Ishikawa (cell line): Measurements from ENCODE around the gene EDN2.
A peak's percentile ranks its signal among the peaks of the same experiment; 100 is the strongest.

Experiments used
- CEBPB ChIP-seq: IDR thresholded peaks from 2 replicates; pipeline ENCODE4 v1.6.1; 2012
- CREB1 ChIP-seq: IDR thresholded peaks from 2 replicates; pipeline ENCODE4 v1.6.1; 2012; ENCODE audit warnings: low read depth
- EGR1 ChIP-seq: IDR thresholded peaks from 2 replicates; pipeline ENCODE4 v1.6.1; 2012
- EP300 ChIP-seq: IDR thresholded peaks from 2 replicates; pipeline ENCODE4 v1.6.1; 2012; ENCODE audit warnings: borderline replicate concordance
- FOXM1 ChIP-seq: IDR thresholded peaks from 2 replicates; pipeline ENCODE4 v1.6.1; 2012; ENCODE audit warnings: low read depth, borderline replicate concordance
- NFIC ChIP-seq: IDR thresholded peaks from 2 replicates; pipeline ENCODE4 v1.6.1; 2012
- RAD21 ChIP-seq: IDR thresholded peaks from 2 replicates; pipeline ENCODE4 v1.6.1; 2012; ENCODE audit warnings: low read depth
- TAF1 ChIP-seq: IDR thresholded peaks from 2 replicates; pipeline ENCODE4 v1.6.1; 2012; ENCODE audit warnings: low read depth, mild to moderate bottlenecking
- TCF12 ChIP-seq: IDR thresholded peaks from 2 replicates; pipeline ENCODE4 v1.6.1; 2012; ENCODE audit warnings: low read depth
- TEAD4 ChIP-seq: IDR thresholded peaks from 2 replicates; pipeline ENCODE4 v1.6.1; 2012
- YY1 ChIP-seq: IDR thresholded peaks from 2 replicates; pipeline ENCODE4 v1.6.1; 2012; ENCODE audit warnings: low read depth
- ZBTB7A ChIP-seq: IDR thresholded peaks from 2 replicates; pipeline ENCODE4 v1.6.1; 2012; ENCODE audit warnings: low read depth
- TF ChIP-seq, protein P1 (sequence below): IDR thresholded peaks from 2 replicates; pipeline ENCODE4 v1.6.1; 2012
- TF ChIP-seq, protein P2 (sequence below): IDR thresholded peaks from 2 replicates; pipeline ENCODE4 v1.6.1; 2012
- TF ChIP-seq, protein P3 (sequence below): IDR thresholded peaks from 2 replicates; pipeline ENCODE4 v1.6.1; 2012; ENCODE audit warnings: low read depth, mild to moderate bottlenecking

The EDN2 gene

DNA sequence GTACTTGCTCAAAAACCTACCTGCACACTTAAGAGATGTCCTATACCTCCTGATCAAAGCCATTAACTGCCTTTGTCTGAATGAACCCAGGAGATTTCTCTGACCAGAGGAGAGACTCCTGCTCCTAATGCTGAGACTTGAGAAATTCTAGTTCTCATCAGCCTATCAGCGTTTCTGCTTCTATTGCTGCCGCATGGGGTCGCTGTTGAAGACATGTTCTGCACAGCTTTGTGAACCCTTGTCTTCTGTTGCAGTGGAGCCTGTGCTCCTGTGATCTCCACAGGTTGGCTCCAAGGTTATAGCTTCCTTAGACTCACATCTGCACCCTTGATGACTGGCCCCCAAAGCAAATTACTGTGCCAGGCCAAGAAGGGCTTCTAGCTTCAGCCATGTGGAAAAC is 40.2 kb downstream of the EDN2 start:
- TF ChIP-seq FOXM1 (no peak), NFIC (no peak), CREB1 (no peak), RAD21 (peak; percentile 26; the same call in 1 of the 2 replicates)
- TF ChIP-seq, protein P1, sequence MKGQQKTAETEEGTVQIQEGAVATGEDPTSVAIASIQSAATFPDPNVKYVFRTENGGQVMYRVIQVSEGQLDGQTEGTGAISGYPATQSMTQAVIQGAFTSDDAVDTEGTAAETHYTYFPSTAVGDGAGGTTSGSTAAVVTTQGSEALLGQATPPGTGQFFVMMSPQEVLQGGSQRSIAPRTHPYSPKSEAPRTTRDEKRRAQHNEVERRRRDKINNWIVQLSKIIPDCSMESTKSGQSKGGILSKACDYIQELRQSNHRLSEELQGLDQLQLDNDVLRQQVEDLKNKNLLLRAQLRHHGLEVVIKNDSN = no peak
- TF ChIP-seq, protein P2, sequence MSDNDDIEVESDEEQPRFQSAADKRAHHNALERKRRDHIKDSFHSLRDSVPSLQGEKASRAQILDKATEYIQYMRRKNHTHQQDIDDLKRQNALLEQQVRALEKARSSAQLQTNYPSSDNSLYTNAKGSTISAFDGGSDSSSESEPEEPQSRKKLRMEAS = no peak

DNA sequence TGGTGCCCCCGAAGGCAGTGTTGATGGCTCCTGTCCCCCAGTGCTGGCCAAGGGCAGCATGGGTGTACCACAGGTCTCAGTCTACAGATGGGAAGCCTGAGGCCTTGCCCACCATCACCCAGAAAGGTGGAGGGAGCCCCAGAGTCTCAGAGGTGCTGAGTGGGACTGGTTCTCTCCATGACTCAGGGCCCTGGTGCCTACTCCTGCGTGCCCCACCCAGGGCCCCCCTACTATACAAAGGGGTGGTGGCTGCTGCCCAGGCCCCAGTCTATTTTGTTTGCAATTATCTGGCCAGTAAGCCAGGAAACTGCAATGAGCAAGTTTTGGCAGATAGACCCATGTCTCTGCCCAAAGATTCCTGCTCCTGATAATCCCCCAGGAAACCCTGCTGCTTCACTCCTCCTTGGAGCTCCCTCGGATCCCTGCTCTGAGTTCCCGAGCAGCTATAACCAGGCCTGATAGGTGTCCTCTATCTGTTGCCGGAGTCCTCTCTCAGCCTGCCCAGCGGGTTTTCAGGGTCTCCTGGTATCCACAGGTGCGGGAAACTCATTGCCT is 41.7 kb downstream of the EDN2 start:
- TF ChIP-seq CEBPB (no peak), TCF12 (no peak), TEAD4 (no peak), EGR1 (no peak)

DNA sequence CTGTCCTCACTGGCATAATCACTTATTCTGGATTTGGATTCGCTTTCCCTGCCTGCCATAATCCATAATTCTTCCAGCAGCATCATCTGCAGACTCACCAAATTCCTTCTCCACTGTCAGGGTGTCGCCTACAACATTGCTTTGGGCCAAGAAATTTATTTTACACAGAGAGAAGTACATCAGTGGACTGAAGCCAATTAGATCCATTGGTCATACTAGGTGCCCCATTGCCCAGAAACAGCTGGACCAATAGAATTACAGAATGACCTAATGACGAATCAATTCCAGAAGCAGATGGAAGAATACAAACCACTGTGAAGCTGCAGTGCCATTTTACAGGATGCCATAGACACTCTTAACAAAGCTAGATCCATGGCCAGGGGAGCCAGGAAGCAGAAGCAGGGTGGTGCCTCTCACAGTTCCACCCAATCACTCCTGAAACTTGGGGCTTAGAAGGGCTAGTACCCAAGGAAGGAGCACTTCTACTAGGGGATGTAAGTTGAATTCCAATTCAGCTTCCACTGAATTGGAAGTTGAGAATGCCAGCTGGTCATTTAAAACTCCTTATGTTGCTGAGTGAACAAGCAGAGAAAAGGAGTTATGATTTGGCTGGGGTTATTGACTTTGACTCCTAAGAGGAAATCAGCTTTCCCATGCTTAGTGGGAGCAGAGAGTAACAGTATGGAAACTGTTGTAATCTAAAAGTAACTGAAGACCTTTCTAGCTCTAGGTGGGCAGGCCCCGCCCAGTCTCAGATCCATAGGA is 44.0 kb downstream of the EDN2 start:
- TF ChIP-seq RAD21 = no peak
- no peak for TF ChIP-seq EGR1
- TF ChIP-seq, protein P2 = no peak
- TF ChIP-seq, protein P1 = no peak

DNA sequence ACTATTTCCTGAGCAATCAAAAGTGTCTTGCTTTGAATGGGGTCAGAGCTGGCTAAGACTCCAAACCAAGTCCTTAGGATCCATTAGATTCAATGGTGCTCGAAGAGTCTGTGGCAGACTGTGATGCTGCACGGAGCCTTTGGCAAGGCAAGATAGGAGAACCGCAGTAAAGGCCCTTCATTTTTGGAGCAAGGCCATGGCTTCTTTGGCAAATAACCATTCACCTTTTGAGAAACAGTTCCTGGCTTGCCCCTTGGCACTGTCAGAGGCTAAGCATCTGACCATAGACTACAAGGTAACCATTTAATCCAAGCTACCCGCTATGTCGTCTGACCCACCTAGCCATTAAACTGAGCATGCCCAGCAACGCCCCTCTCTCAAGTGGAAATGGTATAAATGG is 45.2 kb downstream of the EDN2 start:
- TF ChIP-seq CREB1 (no peak), TEAD4 (no peak)

DNA sequence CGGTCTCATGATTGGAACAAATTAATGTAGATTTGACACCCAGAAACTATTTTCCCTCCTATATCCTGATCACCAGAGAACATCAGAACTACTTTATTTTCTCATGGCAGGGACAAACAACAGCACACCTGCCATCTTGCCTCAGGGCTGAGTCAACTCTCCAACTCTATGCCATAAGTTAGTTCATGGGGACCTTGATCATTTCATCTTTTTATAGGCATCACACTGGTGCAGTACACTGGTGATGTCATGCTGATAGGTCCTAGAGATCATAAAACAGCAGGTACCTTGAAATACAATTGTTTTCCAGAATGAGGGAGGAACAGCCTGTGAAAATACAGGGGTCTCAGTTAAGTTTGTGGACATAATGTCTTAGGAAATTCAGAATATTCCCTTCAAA is 45.8 kb downstream of the EDN2 start:
- no peak for TF ChIP-seq TEAD4
- no peak for TF ChIP-seq FOXM1
- TF ChIP-seq, protein P3, sequence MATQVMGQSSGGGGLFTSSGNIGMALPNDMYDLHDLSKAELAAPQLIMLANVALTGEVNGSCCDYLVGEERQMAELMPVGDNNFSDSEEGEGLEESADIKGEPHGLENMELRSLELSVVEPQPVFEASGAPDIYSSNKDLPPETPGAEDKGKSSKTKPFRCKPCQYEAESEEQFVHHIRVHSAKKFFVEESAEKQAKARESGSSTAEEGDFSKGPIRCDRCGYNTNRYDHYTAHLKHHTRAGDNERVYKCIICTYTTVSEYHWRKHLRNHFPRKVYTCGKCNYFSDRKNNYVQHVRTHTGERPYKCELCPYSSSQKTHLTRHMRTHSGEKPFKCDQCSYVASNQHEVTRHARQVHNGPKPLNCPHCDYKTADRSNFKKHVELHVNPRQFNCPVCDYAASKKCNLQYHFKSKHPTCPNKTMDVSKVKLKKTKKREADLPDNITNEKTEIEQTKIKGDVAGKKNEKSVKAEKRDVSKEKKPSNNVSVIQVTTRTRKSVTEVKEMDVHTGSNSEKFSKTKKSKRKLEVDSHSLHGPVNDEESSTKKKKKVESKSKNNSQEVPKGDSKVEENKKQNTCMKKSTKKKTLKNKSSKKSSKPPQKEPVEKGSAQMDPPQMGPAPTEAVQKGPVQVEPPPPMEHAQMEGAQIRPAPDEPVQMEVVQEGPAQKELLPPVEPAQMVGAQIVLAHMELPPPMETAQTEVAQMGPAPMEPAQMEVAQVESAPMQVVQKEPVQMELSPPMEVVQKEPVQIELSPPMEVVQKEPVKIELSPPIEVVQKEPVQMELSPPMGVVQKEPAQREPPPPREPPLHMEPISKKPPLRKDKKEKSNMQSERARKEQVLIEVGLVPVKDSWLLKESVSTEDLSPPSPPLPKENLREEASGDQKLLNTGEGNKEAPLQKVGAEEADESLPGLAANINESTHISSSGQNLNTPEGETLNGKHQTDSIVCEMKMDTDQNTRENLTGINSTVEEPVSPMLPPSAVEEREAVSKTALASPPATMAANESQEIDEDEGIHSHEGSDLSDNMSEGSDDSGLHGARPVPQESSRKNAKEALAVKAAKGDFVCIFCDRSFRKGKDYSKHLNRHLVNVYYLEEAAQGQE = no peak
- no peak for TF ChIP-seq EGR1
- no peak for TF ChIP-seq ZBTB7A
- no peak for TF ChIP-seq CREB1
- TF ChIP-seq, protein P2 = no peak

DNA sequence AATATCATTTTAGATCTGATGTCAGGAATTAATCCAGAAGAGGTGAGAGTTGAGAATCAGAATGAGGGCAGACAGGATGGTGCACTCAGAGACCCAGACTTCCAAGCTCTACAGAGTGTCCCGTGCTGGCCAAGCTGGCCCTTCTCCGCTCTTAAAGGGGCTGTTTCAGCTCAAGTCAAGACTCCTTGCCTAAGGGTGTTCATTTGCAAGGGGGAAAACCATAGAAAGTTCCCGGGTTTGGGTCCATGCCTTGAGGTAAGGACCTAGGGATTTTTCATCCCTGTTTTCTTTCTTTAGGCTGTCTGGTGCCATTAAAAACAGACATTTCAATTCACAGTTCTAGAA is 47.5 kb downstream of the EDN2 start:
- no peak for TF ChIP-seq EP300
- no peak for TF ChIP-seq CREB1
- TF ChIP-seq ZBTB7A = no peak
- no peak for TF ChIP-seq YY1
- no peak for TF ChIP-seq EGR1
- TF ChIP-seq TEAD4 = no peak
- no peak for TF ChIP-seq TCF12
- TF ChIP-seq, protein P3 = no peak
- no peak for TF ChIP-seq RAD21
- TF ChIP-seq, protein P2 = no peak
- no peak for TF ChIP-seq TAF1
- TF ChIP-seq, protein P1 = no peak
- no peak for TF ChIP-seq FOXM1
- no peak for TF ChIP-seq NFIC
- TF ChIP-seq CEBPB = no peak
